Mucosa of descending colon (tissue), 3 donors: ENCODE measurements around the gene ACSL1. TPM values are rescaled to one million over a fixed set of nuclear protein-coding genes. Genes with fewer than 3 reads are reported as not detected.
A peak's percentile ranks its signal among the peaks of the same experiment; 100 is the strongest.

Experiments used
- ATAC-seq: fragments of 200-7000 bp; cut with Tn5 transposase; one replicate; pipeline ENCODE4 v1.9.1; 2020; ENCODE audit warnings: mild to moderate bottlenecking, moderate library complexity
- DNase-seq, 3 donors: peaks; one replicate each; pipeline ENCODE4 v3.0.0-alpha.2; 2020
- H3K36me3 ChIP-seq: fragments of 200-600 bp; one replicate; pipeline ENCODE4 v1.8.0; 2021; ENCODE audit warnings: low read depth, mild to moderate bottlenecking
- H3K4me1 ChIP-seq: fragments of 200-600 bp; one replicate; pipeline ENCODE4 v1.8.0; 2021; ENCODE audit warnings: low read depth, mild to moderate bottlenecking
- H3K4me3 ChIP-seq: fragments of 200-600 bp; one replicate; pipeline ENCODE4 v1.8.0; 2021; ENCODE audit warnings: mild to moderate bottlenecking
- H3K9me3 ChIP-seq: fragments of 200-600 bp; one replicate; pipeline ENCODE4 v1.8.0; 2021; ENCODE audit warnings: mild to moderate bottlenecking
- intact Hi-C, 2 donors: fragments of 100-400 bp; cut with DNase I in 1 of 2; cut with micrococcal nuclease in 1 of 2; formaldehyde crosslinking; loops; one replicate each; pipeline versions ENCODE4 v1.11.0 to v1.11.1; 2022; cut with DNase I, micrococcal nuclease
- total RNA-seq, 3 donors: library from RNA; stranded (reverse); fragmentation: NEBNext Ultra II Directional in 2 of 3; extraction: Animal tissue kit (Norgen Biotek cat#: 25700) in 2 of 3; gene quantifications; one replicate each; pipeline versions ENCODE4 v1.2.1 to v1.2.4, GENCODE V29; 2021 to 2023
- TF ChIP-seq, protein P1 (sequence below): fragments of 200-600 bp; IDR thresholded peaks from one replicate; pipeline ENCODE4 v1.8.0; 2022; ENCODE audit warnings: antibody characterized with exemption, mild to moderate bottlenecking
- donor health status: DM: no; HTN: no; CAD: no; lungs with moderate emphysema.
- donor health status: DM: no; HTN: no; CAD: no.
- donor health status: DM: no; HTN: yes; CAD: no.

ACSL1 gene
- total RNA-seq, 3 donors from 2014 or later: 37.4 to 51.4 (median 39.0) TPM

DNA sequence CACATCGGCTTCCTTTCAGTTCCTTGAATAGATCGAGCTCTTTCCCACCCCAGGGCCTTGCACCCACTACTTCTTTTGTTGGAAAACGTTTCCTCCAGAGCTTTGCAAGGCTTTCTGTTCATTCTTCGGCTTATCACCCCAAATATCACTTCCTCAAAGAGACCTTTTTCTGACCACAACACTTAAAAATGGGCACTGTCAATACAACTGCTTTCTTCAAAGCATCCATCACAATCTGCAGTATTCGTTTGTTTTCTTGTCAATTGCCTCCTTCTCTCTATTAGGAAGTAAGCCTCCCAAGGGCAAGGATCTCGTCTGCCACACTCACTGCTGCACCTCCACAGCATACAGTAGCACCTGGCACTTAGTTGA is 74.2 kb downstream of the ACSL1 start:
- DNase-seq (no peak), ATAC-seq (no peak)
- Histone ChIP-seq H3K36me3 (no peaks in the 10 kb centered on the region), H3K4me1 (peaks cover 15% of the 10 kb centered on the region), H3K9me3 (no peaks in the 10 kb centered on the region), H3K4me3 (no peak overlapping the region)
- TF ChIP-seq, protein P1, sequence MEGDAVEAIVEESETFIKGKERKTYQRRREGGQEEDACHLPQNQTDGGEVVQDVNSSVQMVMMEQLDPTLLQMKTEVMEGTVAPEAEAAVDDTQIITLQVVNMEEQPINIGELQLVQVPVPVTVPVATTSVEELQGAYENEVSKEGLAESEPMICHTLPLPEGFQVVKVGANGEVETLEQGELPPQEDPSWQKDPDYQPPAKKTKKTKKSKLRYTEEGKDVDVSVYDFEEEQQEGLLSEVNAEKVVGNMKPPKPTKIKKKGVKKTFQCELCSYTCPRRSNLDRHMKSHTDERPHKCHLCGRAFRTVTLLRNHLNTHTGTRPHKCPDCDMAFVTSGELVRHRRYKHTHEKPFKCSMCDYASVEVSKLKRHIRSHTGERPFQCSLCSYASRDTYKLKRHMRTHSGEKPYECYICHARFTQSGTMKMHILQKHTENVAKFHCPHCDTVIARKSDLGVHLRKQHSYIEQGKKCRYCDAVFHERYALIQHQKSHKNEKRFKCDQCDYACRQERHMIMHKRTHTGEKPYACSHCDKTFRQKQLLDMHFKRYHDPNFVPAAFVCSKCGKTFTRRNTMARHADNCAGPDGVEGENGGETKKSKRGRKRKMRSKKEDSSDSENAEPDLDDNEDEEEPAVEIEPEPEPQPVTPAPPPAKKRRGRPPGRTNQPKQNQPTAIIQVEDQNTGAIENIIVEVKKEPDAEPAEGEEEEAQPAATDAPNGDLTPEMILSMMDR: no peak
- intact Hi-C loops: no loop called here

DNA sequence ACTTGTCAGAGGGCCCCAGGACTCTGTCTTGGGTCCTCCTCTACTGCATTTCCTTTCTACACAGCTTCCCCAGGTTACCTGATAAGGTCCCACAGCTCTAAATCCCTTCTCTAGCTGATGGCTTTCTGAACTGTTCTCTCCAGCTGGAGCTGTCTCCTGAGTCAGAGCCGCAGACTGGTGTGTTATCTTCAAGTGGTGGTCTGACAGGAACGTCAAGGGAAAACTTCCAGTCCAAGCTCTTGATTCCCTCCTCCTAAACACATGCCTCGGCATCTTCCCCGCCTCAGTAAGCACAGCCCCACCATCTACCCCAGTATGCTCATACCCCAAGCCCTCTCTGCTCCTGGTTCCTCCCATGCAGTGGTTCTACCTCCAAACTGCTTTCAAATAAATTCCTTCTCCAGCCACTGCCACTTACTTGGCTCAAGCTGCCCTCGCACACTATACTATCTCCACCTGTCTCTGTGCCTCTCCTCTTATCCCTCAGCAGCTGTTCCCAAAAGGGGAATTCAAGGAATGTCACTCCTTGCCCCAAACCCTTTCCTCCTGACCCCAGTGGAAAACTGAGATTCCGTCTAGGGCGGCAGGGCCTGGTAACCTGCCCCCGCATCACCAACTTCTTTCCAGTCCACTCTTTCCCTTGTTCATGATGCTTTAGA is 74.7 kb downstream of the ACSL1 start:
- Histone ChIP-seq H3K4me3 (no peak overlapping the region), H3K4me1 (peaks cover 20% of the 10 kb centered on the region), H3K9me3 (no peaks in the 10 kb centered on the region), H3K36me3 (no peaks in the 10 kb centered on the region)
- intact Hi-C loops: no loop called here
- no peak for ATAC-seq
- no peak for DNase-seq
- TF ChIP-seq, protein P1: no peak

DNA sequence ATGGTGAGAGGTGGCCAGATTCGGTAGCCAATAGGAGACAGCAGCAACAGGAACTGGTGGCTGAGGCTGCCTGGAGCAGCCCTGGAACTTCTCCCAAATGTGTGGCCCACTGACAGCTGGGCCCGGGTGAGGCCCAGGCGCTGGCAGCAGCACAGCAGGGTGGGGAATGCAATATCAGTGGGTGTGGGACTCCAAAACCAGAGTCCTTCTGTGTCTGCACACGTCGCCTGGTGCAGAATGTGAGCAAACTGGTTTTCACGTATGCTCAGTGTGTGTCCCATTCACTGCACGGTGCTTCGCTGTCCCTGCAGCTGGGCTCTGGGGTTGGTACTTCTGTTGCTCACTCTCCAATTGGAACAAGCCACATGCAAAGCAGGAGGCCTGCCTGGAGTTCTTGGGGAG is 77.5 kb downstream of the ACSL1 start:
- Histone ChIP-seq H3K9me3 (no peaks in the 10 kb centered on the region), H3K36me3 (no peaks in the 10 kb centered on the region), H3K4me1 (peaks cover 21% of the 10 kb centered on the region), H3K4me3 (no peak overlapping the region)
- TF ChIP-seq, protein P1: no peak
- ATAC-seq: peak; percentile 70
- peak; percentile 52 to 66 (median 63) for DNase-seq
- intact Hi-C loops: loop anchor here in 1 of 2 donors (10.0 kb wide), 1 partner anchor 237 kb away; no protein-coding TSS in a partner anchor

DNA sequence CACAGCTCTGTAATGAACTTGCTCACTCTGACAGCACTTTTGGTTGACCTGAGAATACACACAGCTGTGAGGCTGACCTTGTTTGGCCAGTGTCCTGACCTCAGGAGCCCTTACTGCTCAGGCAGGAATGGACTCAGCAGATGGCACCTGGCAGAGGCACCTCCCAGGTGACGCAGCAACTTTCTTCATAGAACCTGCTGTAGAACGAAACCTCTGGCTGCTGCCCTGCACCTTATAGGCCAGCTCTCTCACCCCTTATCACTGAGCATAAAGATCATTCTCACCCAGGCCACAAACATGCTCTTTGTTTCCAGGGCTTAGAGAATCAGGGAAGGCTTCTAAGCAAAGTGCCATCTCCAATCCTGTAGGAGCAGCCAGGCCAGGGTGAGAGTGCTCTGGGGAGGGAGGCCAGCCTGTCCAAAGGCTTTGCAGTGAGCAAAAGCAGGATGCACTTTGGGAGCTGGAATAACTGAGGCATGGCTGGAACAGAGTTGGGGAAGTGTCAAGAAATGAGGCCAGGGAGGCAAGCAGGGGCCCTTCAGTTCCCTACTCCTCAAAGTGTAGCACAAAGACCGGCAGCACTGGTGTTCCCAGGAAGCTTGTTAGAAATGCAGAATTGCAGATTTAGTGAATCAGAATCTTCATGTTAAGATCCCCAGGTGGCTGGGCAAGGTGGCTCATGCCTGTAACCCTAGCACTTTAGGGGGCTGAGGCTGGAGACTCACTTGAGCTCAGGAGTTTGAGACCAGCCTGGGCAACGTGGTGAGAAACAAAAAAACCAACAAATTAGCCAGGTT is 78.5 kb downstream of the ACSL1 start:
- peaks cover 21% of the 10 kb centered on the region for H3K4me1 ChIP-seq
- intact Hi-C loops: loop anchor here in 1 of 2 donors (10.0 kb wide), 1 partner anchor 238 kb away; no protein-coding TSS in a partner anchor
- ATAC-seq: peak; percentile 85

More for the DNA sequence above, 78.5 kb downstream of the ACSL1 start:
- TF ChIP-seq, protein P1: no peak
- Histone ChIP-seq H3K9me3 (no peaks in the 10 kb centered on the region), H3K4me3 (no peak overlapping the region), H3K36me3 (no peaks in the 10 kb centered on the region)
- DNase-seq: peak; percentile 71 to 79 (median 77)
